ENCODE data around the gene LRRIQ3.

LRRIQ3 gene

GRCh38 chr1:74107394-74107793, 90.6 kb downstream of the LRRIQ3 start:
- no peak for DNase-seq (ENCODE audit: low read depth in 2 of 2)

GRCh38 chr1:74091371-74091770, 106.6 kb downstream of the LRRIQ3 start:
- DNase-seq (ENCODE audit: low read depth in 2 of 2), result no peak

- no peak for DNase-seq (ENCODE audit: low read depth in 2 of 2)
Measured at GRCh38 chr1:74083128-74083527, 114.8 kb downstream of the LRRIQ3 start.

- no peak for DNase-seq (ENCODE audit: low read depth in 2 of 2)
Measured at GRCh38 chr1:74065081-74065480, 132.9 kb downstream of the LRRIQ3 start.

GRCh38 chr1:74057719-74058118, 140.3 kb downstream of the LRRIQ3 start:
- DNase-seq (ENCODE audit: low read depth in 2 of 2), result no peak

GRCh38 chr1:74053407-74053806, 144.6 kb downstream of the LRRIQ3 start:
- DNase-seq (ENCODE audit: low read depth in 2 of 2), result no peak

- DNase-seq (ENCODE audit: low read depth in 2 of 2), result no peak
Measured at GRCh38 chr1:74050386-74050785, 147.6 kb downstream of the LRRIQ3 start.

- DNase-seq (ENCODE audit: low read depth in 2 of 2), result no peak
Measured at GRCh38 chr1:74038042-74038441, 159.9 kb downstream of the LRRIQ3 start.

- no peak for DNase-seq (ENCODE audit: low read depth in 2 of 2)
Measured at GRCh38 chr1:74012583-74012982, 185.4 kb downstream of the LRRIQ3 start.

- DNase-seq (ENCODE audit: low read depth in 2 of 2), result no peak
Measured at GRCh38 chr1:74011736-74012135, 186.2 kb downstream of the LRRIQ3 start.

GRCh38 chr1:74010206-74010605, 187.8 kb downstream of the LRRIQ3 start:
- no peak for DNase-seq (ENCODE audit: low read depth in 2 of 2)

- DNase-seq (ENCODE audit: low read depth in 2 of 2), result no peak
Measured at GRCh38 chr1:74005533-74005932, 192.4 kb downstream of the LRRIQ3 start.

GRCh38 chr1:74003806-74004205, 194.2 kb downstream of the LRRIQ3 start:
- no peak for DNase-seq (ENCODE audit: low read depth in 2 of 2)

GRCh38 chr1:73998348-73998959, 199.5 kb downstream of the LRRIQ3 start:
- no peak for DNase-seq (ENCODE audit: low read depth in 2 of 2)

- no peak for DNase-seq (ENCODE audit: low read depth in 2 of 2)
Measured at GRCh38 chr1:73980324-73981040, 217.5 kb downstream of the LRRIQ3 start.

GRCh38 chr1:73979684-73980083, 218.3 kb downstream of the LRRIQ3 start:
- DNase-seq (ENCODE audit: low read depth in 2 of 2), result no peak

GRCh38 chr1:73978964-73979363, 219.0 kb downstream of the LRRIQ3 start:
- no peak for DNase-seq (ENCODE audit: low read depth in 2 of 2)

Data from stimulated activated CD8-positive, alpha-beta memory T cell treated with anti-CD3 and anti-CD28 coated beads, Interleukin-15, amount 100 ng/mL, for 48 hours (primary cell).